GM23338 (cell line): ENCODE measurements around the gene MESD.

Source experiments
- EZH2 ChIP-seq: fragments of 200-600 bp; sonication (generic); IDR thresholded peaks from one replicate; pipeline ENCODE4 v1.8.0; 2017; ENCODE audit warnings: antibody characterized with exemption, mild to moderate bottlenecking, low read depth; ENCODE audit not compliant: unreplicated experiment
- EZH2phosphoT487 ChIP-seq: fragments of 200-600 bp; sonication (generic); IDR thresholded peaks from one replicate; pipeline ENCODE4 v1.8.1; 2018; ENCODE audit warnings: antibody characterized with exemption; ENCODE audit not compliant: unreplicated experiment
- JUNB ChIP-seq: IDR thresholded peaks from one replicate; pipeline ENCODE4 v1.6.1; 2016; ENCODE audit warnings: antibody characterized with exemption; ENCODE audit not compliant: unreplicated experiment
- NANOG ChIP-seq: IDR thresholded peaks from 2 replicates; pipeline ENCODE4 v1.6.1; 2016; ENCODE audit warnings: antibody characterized with exemption, borderline replicate concordance
- POLR2AphosphoS5 ChIP-seq: IDR thresholded peaks from 2 replicates; pipeline ENCODE4 v1.6.1; 2016; ENCODE audit warnings: antibody characterized with exemption, low read depth
- STAT1 ChIP-seq: IDR thresholded peaks from one replicate; pipeline ENCODE4 v1.6.1; 2016; ENCODE audit warnings: antibody characterized with exemption; ENCODE audit not compliant: unreplicated experiment
- TF ChIP-seq, protein P1 (sequence below), 2 experiments: fragments of 200-600 bp in 1 of 2; sonication (generic) in 1 of 2; conservative IDR thresholded peaks; 2 replicates each; pipeline versions ENCODE4 v1.5.1 to v1.6.1; 2016 to 2017; ENCODE audit warnings: antibody characterized with exemption in 2 of 2, low read depth in 2 of 2, mild to moderate bottlenecking in 2 of 2, moderate library complexity in 1 of 2
- TF ChIP-seq, protein P2 (sequence below): IDR thresholded peaks from one replicate; pipeline ENCODE4 v1.6.1; 2018; ENCODE audit warnings: antibody characterized with exemption; ENCODE audit not compliant: unreplicated experiment

- TF ChIP-seq, protein P1, sequence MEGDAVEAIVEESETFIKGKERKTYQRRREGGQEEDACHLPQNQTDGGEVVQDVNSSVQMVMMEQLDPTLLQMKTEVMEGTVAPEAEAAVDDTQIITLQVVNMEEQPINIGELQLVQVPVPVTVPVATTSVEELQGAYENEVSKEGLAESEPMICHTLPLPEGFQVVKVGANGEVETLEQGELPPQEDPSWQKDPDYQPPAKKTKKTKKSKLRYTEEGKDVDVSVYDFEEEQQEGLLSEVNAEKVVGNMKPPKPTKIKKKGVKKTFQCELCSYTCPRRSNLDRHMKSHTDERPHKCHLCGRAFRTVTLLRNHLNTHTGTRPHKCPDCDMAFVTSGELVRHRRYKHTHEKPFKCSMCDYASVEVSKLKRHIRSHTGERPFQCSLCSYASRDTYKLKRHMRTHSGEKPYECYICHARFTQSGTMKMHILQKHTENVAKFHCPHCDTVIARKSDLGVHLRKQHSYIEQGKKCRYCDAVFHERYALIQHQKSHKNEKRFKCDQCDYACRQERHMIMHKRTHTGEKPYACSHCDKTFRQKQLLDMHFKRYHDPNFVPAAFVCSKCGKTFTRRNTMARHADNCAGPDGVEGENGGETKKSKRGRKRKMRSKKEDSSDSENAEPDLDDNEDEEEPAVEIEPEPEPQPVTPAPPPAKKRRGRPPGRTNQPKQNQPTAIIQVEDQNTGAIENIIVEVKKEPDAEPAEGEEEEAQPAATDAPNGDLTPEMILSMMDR (conservative IDR thresholded peaks at IDR 0.05; ENCODE audit: low read depth in 2 of 2) = no peak
- TF ChIP-seq EZH2phosphoT487 (no peak), EZH2 (no peak), NANOG (no peak), POLR2AphosphoS5 (no peak), JUNB (no peak), STAT1 (no peak)
- TF ChIP-seq, protein P2, sequence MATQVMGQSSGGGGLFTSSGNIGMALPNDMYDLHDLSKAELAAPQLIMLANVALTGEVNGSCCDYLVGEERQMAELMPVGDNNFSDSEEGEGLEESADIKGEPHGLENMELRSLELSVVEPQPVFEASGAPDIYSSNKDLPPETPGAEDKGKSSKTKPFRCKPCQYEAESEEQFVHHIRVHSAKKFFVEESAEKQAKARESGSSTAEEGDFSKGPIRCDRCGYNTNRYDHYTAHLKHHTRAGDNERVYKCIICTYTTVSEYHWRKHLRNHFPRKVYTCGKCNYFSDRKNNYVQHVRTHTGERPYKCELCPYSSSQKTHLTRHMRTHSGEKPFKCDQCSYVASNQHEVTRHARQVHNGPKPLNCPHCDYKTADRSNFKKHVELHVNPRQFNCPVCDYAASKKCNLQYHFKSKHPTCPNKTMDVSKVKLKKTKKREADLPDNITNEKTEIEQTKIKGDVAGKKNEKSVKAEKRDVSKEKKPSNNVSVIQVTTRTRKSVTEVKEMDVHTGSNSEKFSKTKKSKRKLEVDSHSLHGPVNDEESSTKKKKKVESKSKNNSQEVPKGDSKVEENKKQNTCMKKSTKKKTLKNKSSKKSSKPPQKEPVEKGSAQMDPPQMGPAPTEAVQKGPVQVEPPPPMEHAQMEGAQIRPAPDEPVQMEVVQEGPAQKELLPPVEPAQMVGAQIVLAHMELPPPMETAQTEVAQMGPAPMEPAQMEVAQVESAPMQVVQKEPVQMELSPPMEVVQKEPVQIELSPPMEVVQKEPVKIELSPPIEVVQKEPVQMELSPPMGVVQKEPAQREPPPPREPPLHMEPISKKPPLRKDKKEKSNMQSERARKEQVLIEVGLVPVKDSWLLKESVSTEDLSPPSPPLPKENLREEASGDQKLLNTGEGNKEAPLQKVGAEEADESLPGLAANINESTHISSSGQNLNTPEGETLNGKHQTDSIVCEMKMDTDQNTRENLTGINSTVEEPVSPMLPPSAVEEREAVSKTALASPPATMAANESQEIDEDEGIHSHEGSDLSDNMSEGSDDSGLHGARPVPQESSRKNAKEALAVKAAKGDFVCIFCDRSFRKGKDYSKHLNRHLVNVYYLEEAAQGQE = no peak
These were observed 35.3 kb upstream of the MESD start for GRCh38 chr15:81024936-81025335.
